Endothelial cell of umbilical vein (primary cell): Measurements from ENCODE around the gene CTRB2. TPM values are rescaled to one million over a fixed set of nuclear protein-coding genes. Genes with fewer than 3 reads are reported as not detected.

Experiments used
- BruUV-seq: library from RNA; stranded (reverse); fragments of 400-500 nt; replicated peaks from 2 replicates; lab custom pipeline; 2021; lab: Mats Ljungman, UMichigan
- CTCF ChIA-PET: fragments of 300-600, 350-600 bp; sonication (Branson Sonifier 250); formaldehyde crosslinking; loops from one replicate; lab custom pipeline; 2021; ENCODE audit warnings: antibody characterized with exemption, inconsistent platforms; lab: Charles Lee
- POLR2A ChIA-PET: fragments of 300-600, 350-600 bp; sonication (Branson Sonifier 250); formaldehyde crosslinking; loops from one replicate; lab custom pipeline; 2021; ENCODE audit warnings: antibody characterized with exemption, inconsistent platforms; lab: Charles Lee
- DNase-seq: peaks from one replicate; pipeline ENCODE4 v3.0.0-alpha.2; 2011; ENCODE audit warnings: low read depth, low spot score
- FAIRE-seq: peaks from 2 replicates; lab custom pipeline; 2011; peaks lifted over from hg19 to GRCh38; lab: Jason Lieb, UNC
- H2AFZ ChIP-seq: 2 replicates; pipeline ENCODE4 v1.6.0; 2012; ENCODE audit warnings: low read depth, low read length, control low read depth, inconsistent platforms
- H3K27ac ChIP-seq: 2 replicates; pipeline ENCODE4 v1.5.1; 2011; ENCODE audit warnings: low read depth, mild to moderate bottlenecking, control low read depth, low read length, moderate library complexity; ENCODE audit not compliant: insufficient read depth
- H3K27me3 ChIP-seq, 2 experiments: 2 replicates each; pipeline versions ENCODE4 v1.6.0 to v1.6.1; 2011; ENCODE audit warnings: low read length in 2 of 2, mixed read lengths in 1 of 2; ENCODE audit not compliant: control insufficient read depth in 2 of 2, insufficient read depth in 2 of 2
- H3K36me3 ChIP-seq, 2 experiments: 2 replicates in 1 of 2; 3 replicates in 1 of 2; pipeline ENCODE4 v1.5.1; 2011; ENCODE audit warnings: low read length in 2 of 2, mild to moderate bottlenecking in 1 of 2, moderate library complexity in 1 of 2; ENCODE audit not compliant: control insufficient read depth in 2 of 2, insufficient read depth in 2 of 2; ENCODE audit errors: extremely low read depth in 1 of 2
- H3K4me1 ChIP-seq: 3 replicates; pipeline ENCODE4 v1.5.1; 2011; ENCODE audit warnings: mild to moderate bottlenecking, low read length; ENCODE audit not compliant: control insufficient read depth, insufficient read depth; ENCODE audit errors: extremely low read depth
- H3K4me2 ChIP-seq: 2 replicates; pipeline ENCODE4 v1.6.1; 2011; ENCODE audit warnings: low read length, control low read depth, mixed read lengths; ENCODE audit not compliant: insufficient read depth
- H3K4me3 ChIP-seq, 3 experiments: fragments of 200-600 bp in 1 of 3; sonication (generic), shearing (Covaris generic) in 1 of 3; replicated peaks in 1 of 3; 2 replicates each; pipeline ENCODE4 v1.5.1; 2011 to 2016; ENCODE audit warnings: control low read depth in 3 of 3, low read length in 3 of 3, mild to moderate bottlenecking in 2 of 3, inconsistent platforms in 1 of 3, low read depth in 1 of 3, moderate library complexity in 1 of 3; ENCODE audit not compliant: insufficient read depth in 1 of 3
- H3K79me2 ChIP-seq: 2 replicates; pipeline ENCODE4 v1.6.0; 2012; ENCODE audit warnings: low read length, inconsistent platforms; ENCODE audit not compliant: control insufficient read depth, insufficient read depth
- H3K9ac ChIP-seq: replicated peaks from 2 replicates; pipeline ENCODE3; 2011; ENCODE audit warnings: low read length, control low read depth; ENCODE audit not compliant: insufficient read depth; ENCODE audit errors: extremely low read depth
- H3K9me1 ChIP-seq: replicated peaks from 3 replicates; pipeline ENCODE4 v1.6.0; 2011; ENCODE audit warnings: mild to moderate bottlenecking, low read length; ENCODE audit not compliant: control insufficient read depth, insufficient read depth; ENCODE audit errors: extremely low read depth
- H3K9me3 ChIP-seq: replicated peaks from 2 replicates; pipeline ENCODE4 v1.5.1; 2012; ENCODE audit warnings: low read length, inconsistent platforms; ENCODE audit not compliant: control insufficient read depth, insufficient read depth
- H4K20me1 ChIP-seq: replicated peaks from 2 replicates; pipeline ENCODE3; 2011; ENCODE audit warnings: mild to moderate bottlenecking, low read length; ENCODE audit not compliant: control insufficient read depth, insufficient read depth; ENCODE audit errors: extremely low read depth
- EZH2 ChIP-seq: IDR thresholded peaks from 2 replicates; pipeline ENCODE4 v1.6.1; 2012; ENCODE audit warnings: borderline replicate concordance, low read depth, mild to moderate bottlenecking, moderate library complexity, low read length, inconsistent platforms; ENCODE audit not compliant: severe bottlenecking
- FOS ChIP-seq: IDR thresholded peaks from 2 replicates; pipeline ENCODE4 v1.6.1; 2011; ENCODE audit warnings: mild to moderate bottlenecking, low read length, moderate library complexity, borderline replicate concordance; ENCODE audit not compliant: insufficient read depth
- GATA2 ChIP-seq: IDR thresholded peaks from 2 replicates; pipeline ENCODE4 v1.7.0; 2011; ENCODE audit warnings: low read depth, mild to moderate bottlenecking, moderate library complexity, mixed read lengths, low read length; ENCODE audit not compliant: insufficient read length, insufficient read depth
- JUN ChIP-seq: IDR thresholded peaks from 2 replicates; pipeline ENCODE4 v1.6.1; 2011; ENCODE audit warnings: borderline replicate concordance, low read depth; ENCODE audit not compliant: insufficient read length, insufficient read depth
- MYC ChIP-seq: IDR thresholded peaks from one replicate; pipeline ENCODE4 v1.6.1; 2011; ENCODE audit warnings: mild to moderate bottlenecking, low read depth, low read length
- POLR2A ChIP-seq: IDR thresholded peaks from 2 replicates; pipeline ENCODE4 v1.6.1; 2012; ENCODE audit warnings: low read depth, mild to moderate bottlenecking, control low read depth, low read length
- POLR2AphosphoS5 ChIP-seq: IDR thresholded peaks from 2 replicates; pipeline ENCODE4 v1.6.1; 2012; ENCODE audit warnings: low read depth, mild to moderate bottlenecking, control low read depth, low read length, moderate library complexity; ENCODE audit not compliant: insufficient read depth
- dilution Hi-C: fragments of 300-500 bp; cut with MboI; formaldehyde crosslinking; loops from one replicate; pipeline ENCODE4 v1.15.0; 2019; ENCODE audit warnings: low sequenced_read_pairs; ENCODE audit not compliant: extremely low pct_ligation_motif_present
- intact Hi-C: fragments of 100-400 bp; cut with micrococcal nuclease; formaldehyde crosslinking; loops from one replicate; pipeline ENCODE4 v1.10.0; 2022
- polyA plus RNA-seq, 4 experiments: library from polyadenylated mRNA; depleted of rRNA in 3 of 4; stranded (reverse) in 3 of 4; unstranded in 1 of 4; fragments of >200 nt; gene quantifications; 2 replicates each; pipeline versions ENCODE4 v1.2.1 to v1.2.3, GENCODE V29; 2011 to 2012; ENCODE audit warnings: missing spikeins in 1 of 4
- total RNA-seq: library from RNA; stranded (reverse); gene quantifications from 2 replicates; pipeline ENCODE4 v1.2.3, GENCODE V29; 2021
- TF ChIP-seq, protein P1 (sequence below), 2 donors: IDR thresholded peaks; 1 replicate in 1 of 2; 2 replicates in 1 of 2; pipeline ENCODE4 v1.5.1; 2011; ENCODE audit warnings: low read length in 2 of 2, mild to moderate bottlenecking in 2 of 2, moderate library complexity in 2 of 2, control low read depth in 1 of 2, inconsistent platforms in 1 of 2, low read depth in 1 of 2; ENCODE audit not compliant: insufficient read depth in 1 of 2; ENCODE audit errors: extremely low read depth in 1 of 2
- TF ChIP-seq, protein P2 (sequence below): IDR thresholded peaks from 2 replicates; pipeline ENCODE4 v1.6.1; 2011; ENCODE audit not compliant: insufficient read depth, insufficient read length

The CTRB2 gene
- total and polyA plus RNA-seq, 2 donors (not counting 3 experiments of a cell fraction or from before 2014, with no cell fraction given): not detected

DNA sequence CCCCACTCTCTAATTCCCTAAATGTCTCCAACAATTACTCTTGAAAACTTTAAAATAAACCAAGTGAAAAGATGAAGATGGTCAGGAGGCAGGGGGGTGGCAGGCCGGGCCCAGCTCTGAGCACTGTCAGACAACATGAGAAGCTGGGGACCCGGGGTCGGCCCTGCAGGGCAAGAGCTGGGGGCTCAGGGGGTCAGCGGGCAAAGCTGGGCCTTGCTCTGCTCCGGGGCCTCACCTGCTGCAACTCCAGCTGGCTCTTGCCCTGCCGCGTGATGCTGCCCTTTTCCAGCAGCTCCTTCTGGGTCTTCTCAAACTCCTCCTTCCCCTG is 26.6 kb upstream of the CTRB2 start:
- no peak for FAIRE-seq
- H3K79me2 ChIP-seq: peaks cover 56% of the 10 kb centered on the region
- no peak for DNase-seq
- H4K20me1 ChIP-seq: peaks cover 2% of the 10 kb centered on the region
- no peak overlapping the region for H3K4me2 ChIP-seq
- no peaks in the 10 kb centered on the region for H3K4me1 ChIP-seq
- no peaks in the 10 kb centered on the region for H3K27me3 ChIP-seq
- CTCF ChIA-PET: interaction anchor here (0.7 to 6.5 kb wide), 27 partner anchors 10 to 200 kb away, joined by 3 to 120 read pairs (median 7); partner anchors contain the start of genes BCAR1 and CFDP1
- POLR2A ChIA-PET: no interaction called here
- peaks cover 45 to 69% of the 10 kb centered on the region in 2 experiments for H3K36me3 ChIP-seq
- H3K9ac ChIP-seq: no peak overlapping the region
- BruUV-seq: no TSS peak
- H2AFZ ChIP-seq: no peak overlapping the region
- intact Hi-C loops (no loop called here), dilution Hi-C loops (no loop called here)
- no peak overlapping the region for H3K4me3 ChIP-seq
- H3K27ac ChIP-seq: no peak overlapping the region
- TF ChIP-seq EZH2 (no peak), POLR2AphosphoS5 (no peak), GATA2 (no peak), FOS (no peak), JUN (no peak), MYC (no peak), POLR2A (no peak)
- TF ChIP-seq, protein P1, sequence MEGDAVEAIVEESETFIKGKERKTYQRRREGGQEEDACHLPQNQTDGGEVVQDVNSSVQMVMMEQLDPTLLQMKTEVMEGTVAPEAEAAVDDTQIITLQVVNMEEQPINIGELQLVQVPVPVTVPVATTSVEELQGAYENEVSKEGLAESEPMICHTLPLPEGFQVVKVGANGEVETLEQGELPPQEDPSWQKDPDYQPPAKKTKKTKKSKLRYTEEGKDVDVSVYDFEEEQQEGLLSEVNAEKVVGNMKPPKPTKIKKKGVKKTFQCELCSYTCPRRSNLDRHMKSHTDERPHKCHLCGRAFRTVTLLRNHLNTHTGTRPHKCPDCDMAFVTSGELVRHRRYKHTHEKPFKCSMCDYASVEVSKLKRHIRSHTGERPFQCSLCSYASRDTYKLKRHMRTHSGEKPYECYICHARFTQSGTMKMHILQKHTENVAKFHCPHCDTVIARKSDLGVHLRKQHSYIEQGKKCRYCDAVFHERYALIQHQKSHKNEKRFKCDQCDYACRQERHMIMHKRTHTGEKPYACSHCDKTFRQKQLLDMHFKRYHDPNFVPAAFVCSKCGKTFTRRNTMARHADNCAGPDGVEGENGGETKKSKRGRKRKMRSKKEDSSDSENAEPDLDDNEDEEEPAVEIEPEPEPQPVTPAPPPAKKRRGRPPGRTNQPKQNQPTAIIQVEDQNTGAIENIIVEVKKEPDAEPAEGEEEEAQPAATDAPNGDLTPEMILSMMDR (IDR thresholded peaks at IDR 0.05; ENCODE audit: extremely low read depth in 1 of 2, insufficient read depth in 1 of 2, low read depth in 1 of 2, low read length in 2 of 2): no peak
- TF ChIP-seq, protein P2, sequence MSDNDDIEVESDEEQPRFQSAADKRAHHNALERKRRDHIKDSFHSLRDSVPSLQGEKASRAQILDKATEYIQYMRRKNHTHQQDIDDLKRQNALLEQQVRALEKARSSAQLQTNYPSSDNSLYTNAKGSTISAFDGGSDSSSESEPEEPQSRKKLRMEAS: no peak
- no peaks in the 10 kb centered on the region for H3K9me1 ChIP-seq
- no peaks in the 10 kb centered on the region for H3K9me3 ChIP-seq
